ENCODE results near the gene RNF144A. TPM values are rescaled to one million over a fixed set of nuclear protein-coding genes. Genes with fewer than 3 reads are reported as not detected.
A peak's percentile ranks its signal among the peaks of the same experiment; 100 is the strongest.

Gene RNF144A
- total and polyA plus RNA-seq, 7 donors = 2.4 to 15.6 (median 8.7) TPM

DNA sequence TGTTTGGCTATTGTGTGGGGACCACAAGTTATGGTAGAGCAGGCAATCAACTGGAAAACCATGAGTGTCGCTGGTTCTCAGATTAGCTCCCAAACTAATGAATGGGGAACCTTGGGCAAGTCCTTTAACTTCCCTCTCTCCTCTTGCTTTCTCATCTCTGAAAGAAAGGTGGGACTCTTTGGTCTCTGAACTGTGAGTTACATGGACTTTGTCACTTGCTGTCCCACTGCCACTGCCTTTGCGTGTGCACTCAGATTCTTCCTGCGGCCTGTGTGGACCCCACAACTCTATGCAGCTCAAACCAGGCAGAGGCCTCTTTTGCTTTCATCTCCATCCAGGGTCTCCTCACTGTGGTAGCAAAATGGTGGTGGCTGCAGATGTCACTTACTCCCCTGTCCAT, 86.7 kb downstream of the RNF144A start:
- H3K27me3 ChIP-seq (ENCODE audit: insufficient read depth in 3 of 3, low read length in 2 of 3) = no peaks in the 10 kb centered on the region
- H3K4me1 ChIP-seq = peaks cover 45% of the 10 kb centered on the region
- H3K27ac ChIP-seq = no peak overlapping the region
- H3K9me3 ChIP-seq = no peaks in the 10 kb centered on the region
- no peaks in the 10 kb centered on the region for H3K36me3 ChIP-seq (ENCODE audit: insufficient read depth in 1 of 2, low read depth in 1 of 2)
- DNase-seq (no peak), ATAC-seq (no peak)
- WGBS, 3 donors = 91 to 99% (median 96%) methylated on average over 3 of the region's 3 CpGs
- TF ChIP-seq, protein P1, sequence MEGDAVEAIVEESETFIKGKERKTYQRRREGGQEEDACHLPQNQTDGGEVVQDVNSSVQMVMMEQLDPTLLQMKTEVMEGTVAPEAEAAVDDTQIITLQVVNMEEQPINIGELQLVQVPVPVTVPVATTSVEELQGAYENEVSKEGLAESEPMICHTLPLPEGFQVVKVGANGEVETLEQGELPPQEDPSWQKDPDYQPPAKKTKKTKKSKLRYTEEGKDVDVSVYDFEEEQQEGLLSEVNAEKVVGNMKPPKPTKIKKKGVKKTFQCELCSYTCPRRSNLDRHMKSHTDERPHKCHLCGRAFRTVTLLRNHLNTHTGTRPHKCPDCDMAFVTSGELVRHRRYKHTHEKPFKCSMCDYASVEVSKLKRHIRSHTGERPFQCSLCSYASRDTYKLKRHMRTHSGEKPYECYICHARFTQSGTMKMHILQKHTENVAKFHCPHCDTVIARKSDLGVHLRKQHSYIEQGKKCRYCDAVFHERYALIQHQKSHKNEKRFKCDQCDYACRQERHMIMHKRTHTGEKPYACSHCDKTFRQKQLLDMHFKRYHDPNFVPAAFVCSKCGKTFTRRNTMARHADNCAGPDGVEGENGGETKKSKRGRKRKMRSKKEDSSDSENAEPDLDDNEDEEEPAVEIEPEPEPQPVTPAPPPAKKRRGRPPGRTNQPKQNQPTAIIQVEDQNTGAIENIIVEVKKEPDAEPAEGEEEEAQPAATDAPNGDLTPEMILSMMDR (IDR thresholded peaks at IDR 0.05) = no peak
- H3K4me3 ChIP-seq = no peak overlapping the region
- intact Hi-C loops (cut with DNase I) = no loop called here

DNA sequence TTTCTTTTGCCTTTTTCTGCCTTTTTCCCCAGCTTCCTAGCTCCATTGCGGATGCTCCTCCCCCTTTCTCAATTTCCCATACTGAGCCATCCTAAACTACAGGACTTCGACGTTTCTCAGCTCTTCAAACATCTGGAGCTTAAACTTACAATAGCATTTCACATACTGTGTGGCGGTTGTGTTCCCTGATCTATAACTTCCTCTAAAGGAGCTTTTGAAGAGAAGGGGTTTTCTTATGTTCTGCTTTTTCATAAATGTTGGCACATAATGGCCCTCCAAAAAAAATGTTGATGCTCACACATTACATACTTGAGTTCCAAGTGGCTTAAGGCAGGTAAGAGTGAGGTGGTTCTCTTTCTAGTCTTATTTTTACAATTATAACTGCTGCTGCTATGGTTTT, 87.4 kb downstream of the RNF144A start:
- Histone ChIP-seq H3K4me3 (no peak overlapping the region), H3K9me3 (no peaks in the 10 kb centered on the region), H3K4me1 (peaks cover 45% of the 10 kb centered on the region), H3K27ac (no peak overlapping the region), H3K36me3 (ENCODE audit: insufficient read depth in 1 of 2, low read depth in 1 of 2) (no peaks in the 10 kb centered on the region), H3K27me3 (ENCODE audit: insufficient read depth in 3 of 3, low read length in 2 of 3) (no peaks in the 10 kb centered on the region)
- WGBS, 3 donors = 61 to 73% (median 68%) methylated on average over 4 of the region's 4 CpGs
- TF ChIP-seq, protein P1 (IDR thresholded peaks at IDR 0.05) = no peak
- DNase-seq = no peak
- no peak for ATAC-seq
- intact Hi-C loops (cut with DNase I) = loop anchor here in 1 of 2 donors (5.0 kb wide), 1 partner anchor 37 kb away; no protein-coding TSS in a partner anchor

DNA sequence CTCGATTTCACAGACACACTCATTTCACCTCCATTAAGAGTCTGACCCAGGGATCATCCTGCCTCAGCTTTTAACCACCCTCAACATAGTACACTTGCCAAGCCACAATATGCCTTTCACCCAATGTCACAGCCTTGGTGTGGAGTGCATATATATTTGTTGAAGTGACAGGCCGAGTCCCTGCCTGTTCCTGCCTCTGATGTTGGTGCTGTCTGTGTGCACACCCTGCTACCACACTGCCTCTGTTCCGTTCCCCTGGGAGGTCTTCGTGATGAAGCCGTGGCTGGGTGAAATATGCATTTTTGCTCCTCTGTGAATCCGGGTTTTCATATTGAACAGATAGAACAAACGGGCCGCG, 90.3 kb downstream of the RNF144A start:
- no peaks in the 10 kb centered on the region for H3K27me3 ChIP-seq (ENCODE audit: insufficient read depth in 3 of 3, low read length in 2 of 3)
- intact Hi-C loops (cut with DNase I) = loop anchor here in 1 of 2 donors (5.0 kb wide), 1 partner anchor 40 kb away; no protein-coding TSS in a partner anchor
- H3K27ac ChIP-seq = peak overlapping the region; percentile 90
- DNase-seq (no peak), ATAC-seq (no peak)
- no peaks in the 10 kb centered on the region for H3K9me3 ChIP-seq
- no peaks in the 10 kb centered on the region for H3K36me3 ChIP-seq (ENCODE audit: insufficient read depth in 1 of 2, low read depth in 1 of 2)
- peaks cover 68% of the 10 kb centered on the region for H3K4me1 ChIP-seq
- WGBS, 3 donors = 46 to 63% (median 54%) methylated on average over 9 of the region's 9 CpGs
- TF ChIP-seq, protein P1 (IDR thresholded peaks at IDR 0.05) = no peak
- H3K4me3 ChIP-seq = peak overlapping the region; percentile 22

DNA sequence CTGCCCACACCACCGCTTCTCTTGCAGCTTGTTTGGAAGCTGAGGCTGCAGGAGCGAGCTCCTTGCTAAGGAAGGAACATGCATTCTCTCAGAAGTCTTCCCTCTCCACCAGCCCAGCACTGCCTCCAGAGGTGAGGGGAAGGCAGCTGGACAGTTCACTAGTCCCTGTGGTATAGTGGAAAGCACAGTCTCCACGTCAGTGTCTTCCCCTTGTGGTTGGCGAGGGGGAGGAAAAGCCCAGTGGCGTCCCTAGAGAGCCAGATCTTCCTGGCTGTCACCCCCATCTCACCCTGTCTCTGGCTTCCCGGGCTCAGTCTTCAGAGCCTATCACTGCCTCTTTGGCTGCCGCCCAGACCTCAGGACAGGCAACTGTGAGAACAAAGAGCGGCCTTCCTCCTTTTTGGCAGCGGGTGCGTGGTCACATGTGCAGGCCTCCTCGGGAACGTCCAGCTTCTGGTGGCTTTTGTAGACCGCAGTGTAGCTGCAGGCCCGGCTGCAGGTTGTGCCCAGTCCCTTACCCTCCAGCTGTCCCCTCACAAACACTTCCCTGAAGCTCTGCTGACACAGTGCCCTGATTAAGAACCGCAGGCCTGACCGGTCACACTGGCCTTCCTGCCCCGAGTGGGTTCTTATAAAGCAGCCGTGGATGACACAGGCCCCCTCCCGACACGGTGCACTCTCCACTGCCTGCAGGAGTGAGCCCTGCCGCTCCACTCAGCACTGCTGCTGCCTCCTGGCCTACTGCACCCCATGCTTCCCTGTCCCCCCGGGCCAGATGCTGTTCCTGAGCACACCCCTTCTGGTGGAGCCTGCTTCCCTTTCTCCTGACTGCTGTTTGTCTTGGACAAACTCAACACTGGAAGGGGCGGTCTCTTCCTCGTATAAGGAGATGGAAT, 90.9 kb downstream of the RNF144A start:
- peaks cover 75% of the 10 kb centered on the region for H3K4me1 ChIP-seq
- peak overlapping the region; percentile 22 for H3K4me3 ChIP-seq
- WGBS, 3 donors = 10 to 26% (median 11%) methylated on average over 24 of the region's 24 CpGs

More for the DNA sequence above, 90.9 kb downstream of the RNF144A start:
- Histone ChIP-seq H3K27ac (peak overlapping the region; percentile 90), H3K36me3 (ENCODE audit: insufficient read depth in 1 of 2, low read depth in 1 of 2) (no peaks in the 10 kb centered on the region), H3K27me3 (ENCODE audit: insufficient read depth in 3 of 3, low read length in 2 of 3) (no peaks in the 10 kb centered on the region), H3K9me3 (no peaks in the 10 kb centered on the region)
- DNase-seq (peak; percentile 94 to 95), ATAC-seq (peak; percentile 88 to 91 (median 88))
- TF ChIP-seq, protein P1 (IDR thresholded peaks at IDR 0.05) = peak; percentile 55
- intact Hi-C loops (cut with DNase I) = loop anchor here in 1 of 2 donors (5.0 kb wide), 1 partner anchor 41 kb away; no protein-coding TSS in a partner anchor

All from psoas muscle (tissue), 8 donors.